Activated CD8-positive, alpha-beta memory T cell treated with anti-CD3 and anti-CD28 coated beads for 24 hours (primary cell): ENCODE results near the gene KCND3.

ENCODE experiments used
- DNase-seq: peaks from one replicate; pipeline ENCODE4 v3.0.0-alpha.2; 2020

The KCND3 gene

DNA sequence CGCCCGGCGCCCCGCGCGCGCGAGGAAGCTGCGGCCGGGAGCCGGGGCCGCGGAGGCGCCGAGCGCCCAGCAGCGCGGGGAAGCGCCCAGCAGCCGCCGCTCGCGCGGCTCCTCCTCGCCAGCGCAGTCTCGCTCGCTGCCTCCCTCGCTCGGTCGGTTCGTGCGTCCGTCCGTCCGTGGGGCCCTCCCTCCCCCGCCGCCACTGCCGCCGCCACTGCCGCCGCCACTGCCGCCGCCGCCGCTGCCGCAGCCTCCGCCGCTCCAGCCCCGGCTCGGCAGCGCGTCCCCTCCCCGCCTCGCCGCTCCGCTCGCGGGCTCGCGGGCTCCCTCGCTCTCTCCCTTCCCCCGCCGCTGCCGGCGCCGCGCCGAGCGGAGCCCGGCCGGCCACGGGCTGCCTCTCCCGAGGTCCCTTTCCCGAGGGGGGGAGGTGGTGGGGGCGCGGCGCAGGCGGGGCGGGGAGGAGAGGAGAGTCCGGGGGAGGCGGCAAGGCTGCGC, at the start of gene KCND3:
Gene KCND3 (minus strand): TSS at position 138 of the 495 bp plus-strand sequence.
- DNase-seq, result no peak

DNA sequence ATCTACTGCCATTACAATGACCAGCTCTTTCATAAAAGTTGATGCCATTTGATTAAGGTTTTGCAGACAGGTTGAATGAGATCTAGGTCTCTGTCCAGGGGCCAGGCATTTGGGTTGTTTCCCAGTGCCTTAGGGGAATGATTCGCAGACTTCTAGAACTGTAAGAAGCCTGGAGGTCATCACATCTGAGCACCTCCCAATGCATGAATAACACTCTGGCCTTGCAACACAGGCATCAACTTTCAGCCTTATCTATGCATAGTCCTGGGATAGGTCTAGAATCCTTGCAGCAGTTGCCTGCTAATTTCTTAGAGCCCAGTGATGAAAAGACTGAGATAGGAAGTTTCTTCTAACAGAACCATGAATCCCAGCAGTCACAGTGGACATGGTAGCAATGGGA, 44.8 kb upstream of the KCND3 start:
- DNase-seq, result no peak

DNA sequence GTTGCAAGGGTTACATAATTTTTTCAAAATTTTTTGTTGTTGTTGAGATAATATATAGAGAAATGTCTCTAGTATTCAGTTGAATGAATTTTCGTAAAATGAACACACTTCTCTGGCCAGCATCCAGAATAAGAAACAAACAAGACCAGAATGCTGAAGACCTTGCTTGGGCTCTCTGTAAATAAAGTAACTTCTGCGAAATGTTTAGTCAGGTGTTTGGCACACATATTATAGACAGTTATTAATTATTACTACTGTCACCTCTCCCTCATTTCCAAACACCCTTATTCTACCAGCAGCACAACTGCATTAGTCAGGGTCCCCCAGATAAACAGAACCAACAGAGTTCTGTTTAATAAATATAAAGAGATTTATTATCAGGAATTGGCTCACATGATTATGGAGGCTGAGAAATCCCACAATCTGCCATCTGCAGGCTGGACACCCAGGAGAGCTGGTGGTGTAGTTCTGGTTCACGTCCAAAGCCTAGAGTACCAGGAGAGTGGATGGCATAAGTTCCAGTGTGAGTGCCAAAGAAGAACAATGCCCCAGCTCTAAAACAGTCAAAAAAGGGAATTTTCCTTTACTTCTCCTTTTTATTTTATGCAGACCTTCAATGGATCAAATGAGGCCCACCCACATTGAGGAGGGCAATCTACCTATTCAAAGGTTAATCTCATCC, 44.1 kb upstream of the KCND3 start:
- no peak for DNase-seq

DNA sequence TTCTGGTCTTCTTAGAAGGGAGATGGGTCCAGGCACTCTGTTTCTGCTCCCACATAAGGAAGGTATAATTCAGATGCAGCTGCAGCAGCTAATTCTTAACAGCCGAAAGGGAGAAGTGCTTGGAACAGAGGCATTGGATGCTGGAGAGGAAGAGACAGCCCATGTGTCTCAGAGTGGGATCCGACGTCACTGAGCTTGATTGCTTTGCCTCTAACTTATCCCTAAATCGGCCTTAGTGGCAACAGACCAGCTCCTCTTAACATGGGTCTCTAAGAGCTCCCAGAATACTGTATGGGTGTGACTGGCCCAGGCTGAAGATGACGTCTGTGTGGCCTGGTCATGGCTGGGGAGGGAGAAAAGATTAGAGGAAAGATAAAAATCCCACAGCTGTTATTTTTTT, 40.7 kb upstream of the KCND3 start:
- no peak for DNase-seq

DNA sequence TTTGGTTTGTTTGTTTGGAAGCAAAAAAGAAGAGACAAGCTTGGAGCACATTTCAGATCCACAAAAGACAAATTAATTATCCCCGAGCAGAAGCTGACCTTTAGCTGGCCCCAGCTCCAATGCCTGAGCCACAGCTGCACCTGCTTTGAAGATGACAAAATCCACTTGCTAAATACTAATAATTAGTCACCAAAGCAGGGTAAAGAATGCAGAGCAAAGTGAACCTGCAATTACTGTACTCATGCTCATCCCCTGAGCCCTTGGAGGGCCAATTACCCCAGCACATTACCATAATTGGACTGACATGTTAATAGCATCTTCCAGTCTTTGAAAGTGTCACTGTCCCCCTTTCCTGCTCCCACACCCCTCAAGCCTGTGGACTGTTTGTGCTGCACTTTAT, 38.2 kb upstream of the KCND3 start:
- no peak for DNase-seq

DNA sequence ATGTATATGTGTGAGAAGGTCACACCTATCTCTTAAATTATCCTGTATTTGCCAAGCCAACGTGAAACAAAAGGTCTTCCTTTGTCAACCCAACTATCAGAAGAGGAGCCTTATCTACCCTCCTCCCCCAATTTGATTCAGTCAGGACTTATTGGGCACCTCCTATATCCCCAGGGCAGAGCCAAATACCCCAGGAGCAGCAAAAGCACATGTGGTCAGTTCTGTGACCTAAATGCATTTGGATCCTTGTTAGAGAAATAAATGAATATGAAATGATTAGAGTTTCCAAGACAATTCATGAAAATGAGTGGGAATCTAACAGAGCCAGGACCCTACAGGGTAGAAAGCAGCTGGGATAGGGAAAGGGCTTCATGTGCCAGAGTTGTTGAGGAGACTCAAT, 37.0 kb upstream of the KCND3 start:
- no peak for DNase-seq

DNA sequence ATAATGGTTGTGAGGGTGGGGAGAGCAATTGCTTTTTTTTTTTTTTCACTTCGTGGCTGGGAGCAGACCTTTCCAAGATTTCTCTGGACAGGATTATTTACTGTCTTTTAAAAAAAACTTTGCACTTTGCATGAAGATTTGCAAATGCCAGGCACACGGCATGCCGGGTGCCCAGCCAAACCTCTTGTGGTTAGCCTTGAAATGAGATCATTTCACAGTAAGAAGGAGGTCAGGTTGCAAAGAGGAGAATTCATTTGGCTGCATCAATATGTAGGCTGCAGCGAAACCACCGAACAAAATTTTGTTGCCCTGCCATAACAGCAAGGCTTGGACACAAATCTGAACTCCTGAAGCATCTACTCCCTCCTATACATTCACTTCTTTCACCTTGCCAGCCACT, 36.5 kb upstream of the KCND3 start:
- no peak for DNase-seq

DNA sequence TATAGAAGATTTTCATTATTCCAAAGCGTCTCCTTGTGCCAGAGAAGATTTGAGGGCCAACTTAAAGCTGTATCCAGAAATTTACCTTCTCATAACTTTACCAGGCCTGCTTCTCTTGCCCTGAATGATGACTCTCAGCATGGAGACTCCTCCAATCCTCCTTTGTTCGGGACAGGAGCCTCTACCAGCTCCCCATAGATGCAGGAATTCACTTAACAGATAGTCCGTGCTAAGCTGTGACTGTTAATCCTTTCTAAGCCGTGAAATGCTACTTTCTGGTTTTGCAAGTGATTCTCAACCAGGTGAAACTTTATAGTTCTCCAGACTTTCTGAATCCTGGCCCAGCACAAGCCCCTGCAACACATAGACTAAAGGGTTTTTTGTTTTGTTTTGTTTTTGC, 31.8 kb upstream of the KCND3 start:
- no peak for DNase-seq

DNA sequence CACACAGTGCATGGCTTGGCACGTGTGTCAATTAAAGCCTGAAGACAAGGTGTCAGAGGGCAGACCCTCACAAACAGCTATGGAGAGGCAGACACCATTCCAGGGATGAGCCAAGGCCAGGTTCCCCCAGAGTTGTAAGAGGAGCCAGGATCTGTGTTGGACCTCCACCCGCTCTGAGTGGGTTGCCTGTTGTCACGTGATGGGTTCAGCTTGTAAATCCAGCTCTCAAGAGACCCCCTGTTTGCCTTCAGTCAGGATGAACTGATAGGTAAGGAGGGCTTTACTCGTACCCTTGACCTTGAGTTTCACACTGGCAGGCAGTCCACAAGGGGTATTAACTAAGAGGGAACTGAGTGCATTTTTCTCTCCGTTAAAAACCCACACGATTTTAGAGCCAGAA, 27.7 kb upstream of the KCND3 start:
- no peak for DNase-seq

DNA sequence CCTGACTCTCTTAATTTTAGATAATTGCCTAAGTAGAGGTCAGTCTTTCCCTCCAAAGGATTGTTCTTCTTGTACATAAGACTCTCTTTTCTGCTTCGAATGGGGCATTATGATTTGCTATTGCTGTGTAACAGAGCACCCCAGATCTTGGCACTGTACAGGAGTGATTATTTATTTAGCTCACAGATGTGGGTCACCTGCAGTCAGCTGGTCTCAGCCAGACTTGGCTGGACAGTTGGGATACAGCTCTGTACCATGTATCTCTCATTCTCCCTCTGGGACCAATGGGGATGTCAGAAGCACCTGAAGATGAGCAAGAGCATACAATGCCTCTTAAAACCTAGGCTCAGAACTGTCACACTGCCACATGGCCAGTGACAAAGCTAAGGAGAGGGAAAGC, 23.4 kb upstream of the KCND3 start:
- DNase-seq, result no peak

DNA sequence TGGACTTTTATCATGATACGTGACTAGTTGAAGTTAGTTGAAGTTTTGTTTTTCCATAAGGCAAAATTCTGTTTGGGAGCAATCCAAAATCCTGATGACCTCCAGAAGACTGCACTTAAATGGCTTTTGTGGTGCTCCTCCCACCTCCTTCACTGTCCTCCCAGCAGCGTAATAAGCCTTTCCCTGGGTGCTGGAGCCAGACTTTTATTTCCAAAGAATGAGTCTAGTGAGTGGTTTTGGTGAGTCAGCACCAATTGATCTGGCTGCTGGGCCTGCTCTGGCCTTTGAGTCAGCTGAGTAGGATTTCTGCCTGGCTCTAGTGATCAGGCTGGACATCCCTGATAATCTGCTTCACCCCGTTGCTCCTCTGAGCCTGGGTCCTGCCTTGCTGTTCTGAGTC, 21.7 kb upstream of the KCND3 start:
- DNase-seq, result no peak

DNA sequence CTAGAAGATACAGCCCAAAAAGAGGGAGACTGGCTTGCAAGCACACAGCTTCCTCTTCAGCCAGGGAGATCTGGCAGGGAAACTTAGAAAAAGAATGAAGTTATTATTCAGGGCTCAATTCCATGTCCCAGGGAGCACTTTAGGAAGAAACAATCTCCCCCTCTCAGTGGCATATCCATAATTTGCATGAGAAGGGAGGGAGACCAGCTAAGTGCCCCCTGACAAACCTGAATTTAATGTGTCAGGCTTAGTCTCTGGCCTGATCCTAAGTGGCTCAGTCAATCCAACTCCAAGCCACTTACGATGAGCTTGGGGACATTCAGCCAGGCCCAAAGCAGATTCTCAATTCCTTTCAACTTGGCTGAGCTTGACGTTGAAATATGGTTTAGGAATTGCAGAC, 17.7 kb upstream of the KCND3 start:
- DNase-seq, result no peak

DNA sequence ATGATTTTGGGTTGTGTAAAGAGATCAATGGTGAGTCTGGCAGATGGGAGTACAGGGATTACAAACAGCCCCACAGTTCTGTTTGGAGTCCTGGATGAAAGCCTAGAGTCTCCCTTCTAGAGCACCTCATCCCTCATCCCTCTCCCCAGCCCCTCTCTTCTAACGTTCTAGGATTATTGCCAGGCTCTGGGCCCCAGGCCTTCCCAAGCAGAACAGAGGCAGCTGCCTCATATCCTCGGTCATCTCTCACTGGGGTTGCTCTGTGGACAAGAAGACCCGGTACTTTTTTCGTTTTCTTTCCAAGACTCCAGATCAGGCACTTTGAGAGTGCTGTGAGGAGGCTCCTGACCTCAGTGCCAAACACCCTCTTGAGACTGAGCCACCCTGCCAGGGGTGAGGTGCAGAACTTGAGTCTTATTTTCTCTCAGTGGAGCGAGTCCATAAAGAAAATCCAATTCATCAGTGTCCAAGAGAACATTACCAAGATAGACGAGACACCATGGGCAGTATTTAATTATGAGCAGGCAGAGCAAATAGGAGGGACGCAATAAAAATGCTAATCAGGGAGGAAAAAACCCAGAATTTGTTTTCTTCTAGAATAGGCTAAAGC, 17.1 kb upstream of the KCND3 start:
- DNase-seq, result no peak

DNA sequence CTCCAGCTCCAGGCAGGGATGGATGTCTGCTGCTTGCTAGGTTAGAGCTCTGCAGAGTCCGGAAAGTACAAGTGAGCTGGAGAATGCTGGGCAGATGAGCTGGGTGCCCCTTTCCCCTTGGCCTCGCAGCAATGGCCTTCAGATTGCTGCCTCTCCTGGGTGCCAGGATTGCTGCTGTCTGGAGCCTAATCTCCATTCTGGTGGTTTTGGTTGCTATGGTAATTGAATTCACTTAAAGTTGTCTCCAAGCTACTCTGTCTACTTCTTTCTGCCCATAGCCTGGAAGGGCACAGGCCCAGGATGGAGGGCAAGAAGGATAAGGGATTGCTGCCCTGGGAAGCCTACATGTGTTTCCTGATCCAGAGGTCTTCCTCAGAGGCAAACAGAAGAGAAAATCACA, 14.6 kb upstream of the KCND3 start:
- no peak for DNase-seq

DNA sequence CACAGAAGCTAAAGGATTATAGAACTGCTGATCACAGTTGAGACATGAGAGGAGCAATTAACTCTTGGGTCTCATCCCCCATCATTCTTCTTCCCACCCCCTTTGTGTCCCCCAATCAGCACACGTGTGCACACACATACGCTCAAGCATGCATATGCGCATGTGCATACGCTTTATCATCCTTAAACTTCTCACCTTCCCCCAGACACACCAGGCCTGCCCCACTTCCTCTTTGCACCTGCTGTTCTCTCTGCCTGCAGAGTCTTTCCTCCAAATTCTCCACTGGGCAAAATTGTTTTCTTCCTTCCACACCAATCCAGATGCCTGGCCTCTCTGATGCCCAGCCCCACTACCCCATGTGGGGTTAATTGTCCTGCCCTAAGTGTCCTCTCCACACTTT, 13.0 kb upstream of the KCND3 start:
- DNase-seq, result no peak

DNA sequence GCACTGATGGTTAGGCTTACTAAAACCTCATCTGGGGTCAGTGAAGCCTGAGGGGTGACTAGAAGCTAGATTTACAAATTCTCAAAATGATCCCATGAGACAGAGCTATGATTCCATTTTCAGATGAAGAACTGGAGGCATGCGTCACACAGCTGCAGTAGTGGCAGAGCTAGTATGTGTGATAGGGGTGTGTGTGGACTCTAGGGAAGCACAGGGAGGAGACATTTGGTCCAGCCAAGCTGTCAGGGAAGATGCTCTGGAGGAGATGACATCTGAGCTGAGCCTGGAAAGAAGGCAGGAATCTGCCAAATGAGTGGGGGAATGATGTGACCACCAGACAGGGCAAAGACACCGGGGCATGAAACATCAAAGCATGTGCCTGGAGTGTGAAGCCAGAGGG, 12.0 kb upstream of the KCND3 start:
- no peak for DNase-seq

DNA sequence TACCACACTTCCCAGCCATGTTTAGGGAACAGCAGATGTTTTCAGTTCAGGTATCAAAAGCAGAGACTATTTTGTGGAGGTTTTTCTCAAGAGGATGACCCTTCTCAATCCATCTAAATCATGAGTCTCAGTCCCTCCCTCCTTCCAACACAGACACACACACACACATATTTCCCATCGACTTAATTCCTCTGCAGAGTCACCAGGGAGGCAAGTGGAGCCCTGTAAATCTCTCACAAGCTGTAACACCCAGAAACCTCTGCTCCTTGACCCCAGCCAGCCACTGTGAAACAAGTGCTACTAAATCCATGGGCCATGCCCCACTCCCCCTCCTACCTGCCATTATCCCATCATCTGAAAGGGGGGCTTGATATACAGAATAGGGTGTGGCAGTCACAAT, 10.6 kb upstream of the KCND3 start:
- DNase-seq, result no peak

DNA sequence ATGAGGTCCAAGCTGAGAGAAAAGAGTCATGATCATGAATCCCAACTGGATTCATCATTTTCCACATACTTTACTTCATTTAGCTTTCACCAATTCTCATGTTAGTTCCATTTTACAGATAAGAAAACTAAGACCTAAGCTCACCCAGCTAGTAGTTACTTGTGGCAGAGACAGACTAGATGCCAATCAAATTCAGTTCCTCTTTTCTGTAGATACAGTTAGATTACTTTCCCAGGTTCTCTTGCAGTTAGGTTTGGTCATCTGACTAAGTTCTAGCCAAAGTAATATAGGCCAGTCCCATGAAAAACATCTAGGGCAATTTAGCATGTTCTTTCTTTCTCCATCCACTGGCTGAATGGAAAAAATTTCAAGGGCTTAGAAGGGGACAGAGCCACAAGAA, 8.9 kb upstream of the KCND3 start:
- DNase-seq, result no peak

DNA sequence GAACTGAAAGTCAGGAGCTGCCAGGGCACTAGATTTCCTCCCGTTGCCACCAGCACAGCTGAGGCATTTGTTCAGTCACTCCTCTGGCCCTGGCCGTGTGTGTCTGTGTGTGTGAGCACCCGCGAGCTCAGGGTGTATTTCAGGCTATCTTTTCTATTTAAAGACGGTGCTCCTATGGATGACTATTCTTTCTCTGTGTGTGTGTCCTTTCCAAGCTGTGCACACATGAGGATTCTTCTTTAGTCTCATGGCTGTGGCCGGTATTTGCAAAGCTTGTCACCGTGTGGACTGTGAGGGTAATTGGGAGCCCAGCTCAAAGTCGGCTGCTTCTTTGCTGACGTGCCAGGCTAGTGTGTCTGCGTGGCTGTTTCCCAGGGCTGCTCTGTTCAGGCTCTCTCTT, 3.0 kb upstream of the KCND3 start:
- no peak for DNase-seq

DNA sequence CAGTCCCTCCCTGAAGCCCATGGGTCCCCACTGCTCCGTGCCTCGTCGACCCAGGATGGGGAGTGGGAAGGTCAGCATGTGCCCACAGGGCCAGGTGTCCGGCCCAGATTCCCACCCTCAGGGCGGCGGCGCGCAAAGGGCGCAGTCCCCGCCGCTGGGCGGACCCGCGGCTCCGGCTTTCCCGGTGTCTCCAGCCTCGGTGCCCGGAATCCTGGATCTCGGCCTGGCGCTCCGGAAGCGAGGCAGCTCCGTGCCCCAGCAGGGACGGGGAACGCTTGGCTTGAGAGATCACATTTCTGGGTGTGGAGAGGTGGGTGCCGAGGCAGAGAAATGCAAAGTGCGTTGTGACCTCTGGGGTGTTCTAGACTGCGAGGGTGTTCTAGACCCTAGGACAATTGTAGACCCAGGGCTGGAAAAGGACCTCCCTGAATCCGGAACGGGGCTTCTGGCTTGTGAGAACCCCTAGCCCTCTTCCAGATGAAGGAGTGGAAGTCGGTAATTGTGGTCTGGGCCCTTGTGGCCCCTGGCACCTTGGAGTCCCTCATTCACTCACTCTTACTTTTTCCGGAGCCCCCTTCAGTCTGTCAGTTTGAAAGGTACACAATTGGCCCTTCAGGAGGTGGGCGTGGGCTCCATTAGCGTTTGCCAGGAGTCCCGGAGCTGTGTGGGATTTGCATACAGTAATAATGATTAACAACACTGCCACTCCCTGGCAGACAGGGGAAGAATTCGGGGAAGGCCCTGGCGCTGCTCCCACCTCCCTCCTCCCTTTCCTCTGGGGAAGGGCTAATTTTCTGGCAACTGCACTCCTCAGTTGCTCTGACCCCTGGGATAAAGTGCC, 1.6 kb upstream of the KCND3 start:
- DNase-seq, result no peak

DNA sequence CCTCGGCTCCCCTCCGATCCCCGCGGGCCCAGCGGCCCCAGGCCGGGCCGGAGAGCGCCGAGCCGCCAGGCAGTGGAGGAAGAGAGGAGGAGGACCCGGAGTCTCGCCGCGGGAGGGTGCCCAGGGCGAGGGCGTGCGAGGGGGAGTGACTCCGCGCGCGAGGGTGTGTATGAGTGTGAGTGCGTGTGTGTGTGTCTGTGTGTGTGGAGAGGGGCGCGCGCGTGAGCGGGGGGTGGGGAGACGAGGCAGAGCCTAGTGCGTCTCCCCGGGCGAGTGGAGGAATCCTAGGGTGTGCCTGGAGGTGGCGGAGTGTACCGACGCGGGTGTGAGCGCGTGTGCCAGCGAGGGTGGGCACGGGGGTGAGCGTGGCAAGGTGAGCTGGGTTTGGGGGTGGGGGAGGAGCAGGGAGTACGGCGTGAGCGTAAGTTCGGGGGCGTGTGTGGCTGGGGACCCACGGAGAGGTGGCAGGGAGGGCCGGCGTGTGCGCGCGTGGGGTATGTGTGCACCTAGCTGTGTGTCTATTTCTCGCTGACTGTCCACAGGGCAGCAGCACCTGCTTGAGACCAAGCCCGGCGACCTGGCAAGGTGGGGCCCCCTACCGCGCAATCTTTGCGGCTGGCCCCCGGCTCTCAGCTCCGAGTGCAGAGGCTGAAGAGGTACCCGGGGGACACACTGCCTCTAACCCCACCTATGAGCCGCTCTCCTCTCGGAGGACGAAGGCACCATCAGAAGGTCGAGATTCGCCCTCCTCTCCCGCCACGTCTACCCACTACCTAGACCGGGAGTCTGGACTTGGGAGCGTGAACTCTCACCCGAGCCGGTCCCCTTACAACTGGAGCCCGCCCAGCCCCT, 784 bp upstream of the KCND3 start:
- DNase-seq, result no peak

DNA sequence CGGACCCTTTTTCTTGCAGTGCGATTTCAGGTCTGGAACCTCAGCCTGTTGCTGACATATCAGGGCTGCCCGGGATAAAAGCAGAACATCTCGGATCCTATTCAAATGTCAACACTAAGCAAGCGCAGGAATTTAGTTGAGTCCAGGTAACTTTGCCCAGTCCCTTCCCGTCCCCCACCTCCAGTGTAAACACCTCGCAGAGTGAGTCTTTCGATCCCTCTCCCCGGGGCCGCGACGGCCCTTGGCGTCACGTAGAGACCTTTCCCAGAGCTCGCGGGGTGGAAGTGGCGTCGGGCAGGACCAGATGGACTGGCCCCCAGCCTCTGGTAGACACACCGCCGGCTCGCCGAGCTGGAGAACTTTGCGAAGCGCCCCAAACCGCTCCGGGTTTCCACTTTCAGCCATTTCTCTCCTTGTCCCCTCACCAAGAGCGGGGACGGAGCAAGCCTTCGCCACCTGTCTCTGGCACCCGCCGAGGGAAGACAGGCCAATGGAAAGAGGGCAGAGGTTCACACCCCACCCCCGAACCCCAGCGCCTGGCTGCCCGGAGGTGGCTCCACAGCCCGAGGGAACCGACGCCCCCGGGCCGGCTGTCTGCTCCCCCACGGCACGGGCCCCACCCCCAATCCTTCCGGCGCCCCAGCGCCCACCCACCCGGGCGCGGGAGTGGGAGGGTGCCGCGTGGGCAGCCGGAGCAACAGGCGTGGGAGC, 570 bp downstream of the KCND3 start:
- no peak for DNase-seq

DNA sequence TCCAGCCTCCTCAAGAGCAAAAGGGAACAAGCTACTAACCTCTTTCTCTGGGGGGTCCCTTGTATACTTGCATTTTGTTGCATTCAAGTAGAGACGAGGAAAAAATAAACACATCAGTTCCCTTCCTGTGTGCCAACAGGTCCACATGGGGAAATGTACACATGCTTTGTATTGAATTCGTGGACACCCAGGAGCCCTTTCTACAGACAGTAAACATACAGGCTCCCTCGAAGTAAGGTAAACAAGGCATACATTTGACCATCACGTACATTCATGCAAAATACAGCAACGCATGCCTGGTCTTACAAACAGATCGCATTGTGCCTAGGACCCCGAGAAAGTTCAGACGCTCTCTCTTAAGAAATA, 1.1 kb downstream of the KCND3 start:
- DNase-seq, result no peak
